Right ventricle myocardium inferior (tissue), 1 donor: Measurements from ENCODE around the gene TACSTD2. TPM values are rescaled to one million over a fixed set of nuclear protein-coding genes. Genes with fewer than 3 reads are reported as not detected.
"Not testable (repeated sequence)": the region's sequence is repeated elsewhere in the genome, so short reads cannot be mapped to it uniquely, and the experiment has no call there.

ENCODE experiments used
- ATAC-seq: fragments of 200-7000 bp; cut with Tn5 transposase; one replicate; pipeline ENCODE4 v1.9.1; 2020; ENCODE audit warnings: mild to moderate bottlenecking, moderate library complexity
- DNase-seq: peaks from one replicate; pipeline ENCODE4 v3.0.0; 2021; ENCODE audit errors: missing footprints
- intact Hi-C: fragments of 100-400 bp; cut with DNase I; formaldehyde crosslinking; loops from one replicate; pipeline ENCODE4 v1.11.0; 2022
- long read RNA-seq: library from polyadenylated mRNA; unstranded; transcript quantifications from one replicate; pipeline ENCODE4 v2.0.0, GENCODE V29; 2021
- total RNA-seq: library from RNA; stranded (reverse); fragmentation: NEBNext Ultra II Directional; extraction: Animal tissue kit (Norgen Biotek cat#: 25700); gene quantifications from one replicate; pipeline ENCODE4 v1.2.1, GENCODE V29; 2021
- donor health status: DM: no; HTN: yes; CAD: no; lungs with severe emphysema.

The TACSTD2 gene, protein sequence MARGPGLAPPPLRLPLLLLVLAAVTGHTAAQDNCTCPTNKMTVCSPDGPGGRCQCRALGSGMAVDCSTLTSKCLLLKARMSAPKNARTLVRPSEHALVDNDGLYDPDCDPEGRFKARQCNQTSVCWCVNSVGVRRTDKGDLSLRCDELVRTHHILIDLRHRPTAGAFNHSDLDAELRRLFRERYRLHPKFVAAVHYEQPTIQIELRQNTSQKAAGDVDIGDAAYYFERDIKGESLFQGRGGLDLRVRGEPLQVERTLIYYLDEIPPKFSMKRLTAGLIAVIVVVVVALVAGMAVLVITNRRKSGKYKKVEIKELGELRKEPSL
- 0.14 TPM for total RNA-seq
- long read RNA-seq, partial matches to known transcripts, result 0 of 1 reads
- long read RNA-seq, other reads (novel, unspliced or antisense), result 0 of 1 reads

DNA sequence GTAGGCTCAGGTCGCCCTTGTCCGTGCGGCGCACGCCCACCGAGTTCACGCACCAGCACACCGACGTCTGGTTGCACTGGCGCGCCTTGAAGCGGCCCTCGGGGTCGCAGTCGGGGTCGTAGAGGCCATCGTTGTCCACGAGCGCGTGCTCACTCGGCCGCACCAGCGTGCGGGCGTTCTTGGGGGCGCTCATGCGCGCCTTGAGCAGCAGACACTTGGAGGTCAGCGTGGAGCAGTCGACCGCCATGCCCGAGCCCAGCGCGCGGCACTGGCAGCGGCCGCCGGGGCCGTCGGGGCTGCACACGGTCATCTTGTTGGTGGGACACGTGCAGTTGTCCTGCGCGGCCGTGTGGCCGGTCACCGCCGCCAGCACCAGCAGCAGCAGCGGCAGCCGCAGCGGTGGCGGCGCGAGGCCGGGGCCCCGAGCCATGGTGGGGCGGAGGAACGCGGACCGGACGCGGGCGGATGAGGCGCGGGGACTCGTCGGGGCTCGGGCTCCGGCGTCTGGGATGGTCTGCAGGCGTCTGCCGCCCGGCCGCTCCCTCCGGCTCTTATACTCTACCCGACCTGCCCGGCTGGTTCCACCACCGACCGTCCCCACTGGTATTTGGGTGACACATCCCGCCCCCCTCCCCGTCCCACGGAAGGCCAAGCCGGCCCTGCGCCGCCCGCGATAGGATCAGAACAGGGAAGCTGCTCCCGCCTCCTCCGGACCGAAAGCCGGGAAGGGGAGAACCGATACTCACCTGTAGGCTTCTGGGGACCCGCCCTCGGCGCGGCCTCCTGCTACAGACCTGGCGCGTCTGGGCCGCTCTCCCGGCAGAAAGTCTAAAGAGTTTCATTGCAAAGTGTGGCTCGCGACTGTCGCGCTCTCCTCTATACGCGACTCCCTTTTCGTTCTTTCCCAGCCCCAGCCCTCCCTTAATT is at the start of gene TACSTD2:
TACSTD2 (minus strand) TSS at position 526 of the 927 bp plus-strand sequence; CDS start at position 430, 96 bp downstream.
- DNase-seq (peak; percentile 76), ATAC-seq (no peak)
- intact Hi-C loops, result no loop called here

GRCh38 chr1:58626293-58626692 is 49.2 kb upstream of the TACSTD2 start:
- intact Hi-C loops, result no loop called here
- DNase-seq, result no peak

DNA sequence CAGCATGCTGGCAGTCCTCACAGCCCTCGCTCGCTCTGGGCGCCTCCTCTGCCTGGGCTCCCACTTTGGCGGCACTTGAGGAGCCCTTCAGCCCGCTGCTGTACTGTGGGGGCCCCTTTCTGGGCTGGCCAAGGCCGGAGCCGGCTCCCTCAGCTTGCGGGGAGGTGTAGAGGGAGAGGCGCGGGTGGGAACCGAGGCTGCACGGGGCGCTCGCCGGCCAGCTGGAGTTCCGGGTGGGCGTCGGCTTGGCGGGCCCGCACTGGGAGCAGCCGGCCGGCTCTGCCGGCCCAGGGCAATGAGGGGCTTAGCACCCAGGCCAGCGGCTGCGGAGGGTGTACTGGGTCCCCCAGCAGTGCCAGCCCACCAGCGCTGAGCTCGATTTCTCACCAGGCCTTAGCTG is 46.2 kb upstream of the TACSTD2 start:
- DNase-seq, ATAC-seq, intact Hi-C loops: not testable (repeated sequence)

More at GRCh38 chr1:58626293-58626692, 49.2 kb upstream of the TACSTD2 start:
- ATAC-seq, result no peak

- intact Hi-C loops, result no loop called here
- DNase-seq, result no peak
- no peak for ATAC-seq
Measured at GRCh38 chr1:58622571-58622970, 45.5 kb upstream of the TACSTD2 start.

- ATAC-seq (no peak), DNase-seq (no peak)
- intact Hi-C loops, result no loop called here
Measured at GRCh38 chr1:58621391-58621790, 44.3 kb upstream of the TACSTD2 start.

- DNase-seq, result no peak
- no peak for ATAC-seq
- intact Hi-C loops, result no loop called here
Measured at GRCh38 chr1:58620926-58621325, 43.9 kb upstream of the TACSTD2 start.

GRCh38 chr1:58620259-58620658 is 43.2 kb upstream of the TACSTD2 start:
- ATAC-seq (no peak), DNase-seq (no peak)
- intact Hi-C loops, result no loop called here

DNA sequence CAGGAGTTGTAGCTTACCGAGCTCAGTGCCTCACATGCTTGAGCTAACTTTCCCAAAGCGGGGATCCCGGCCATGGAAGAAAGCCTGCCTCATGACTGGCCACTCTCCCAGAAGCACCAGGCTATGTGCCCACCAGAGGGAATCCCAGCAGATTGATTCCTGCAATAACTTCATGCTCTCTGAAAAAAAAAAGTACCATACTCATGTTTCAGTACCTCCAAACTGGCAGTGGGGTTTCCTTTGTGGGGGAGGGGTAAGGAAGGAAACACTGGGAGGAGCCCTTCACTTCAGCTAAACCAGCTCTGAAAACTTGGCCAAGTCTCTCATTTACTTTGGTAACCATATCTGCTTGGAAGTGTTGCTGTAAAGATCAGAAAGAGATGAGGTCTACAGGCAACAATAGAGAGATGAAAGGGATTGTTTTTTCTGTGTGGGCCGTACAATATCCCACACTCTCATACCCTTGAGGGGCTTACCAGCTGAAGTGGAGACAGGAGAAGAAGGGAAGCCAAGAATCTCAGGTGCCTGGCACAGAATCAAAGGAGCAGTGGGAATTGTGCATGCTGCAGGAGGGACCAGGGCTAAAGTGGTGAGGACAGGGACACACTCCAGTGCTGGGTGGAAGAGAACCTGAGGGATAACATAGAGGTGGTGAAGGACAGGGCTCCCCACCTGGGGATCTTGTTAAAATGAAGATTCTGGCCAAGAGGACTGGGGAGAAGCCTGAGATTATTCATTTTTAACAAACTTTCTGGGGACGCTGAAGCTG is 42.4 kb upstream of the TACSTD2 start:
- DNase-seq, result no peak
- intact Hi-C loops, result no loop called here
- ATAC-seq, result no peak

DNA sequence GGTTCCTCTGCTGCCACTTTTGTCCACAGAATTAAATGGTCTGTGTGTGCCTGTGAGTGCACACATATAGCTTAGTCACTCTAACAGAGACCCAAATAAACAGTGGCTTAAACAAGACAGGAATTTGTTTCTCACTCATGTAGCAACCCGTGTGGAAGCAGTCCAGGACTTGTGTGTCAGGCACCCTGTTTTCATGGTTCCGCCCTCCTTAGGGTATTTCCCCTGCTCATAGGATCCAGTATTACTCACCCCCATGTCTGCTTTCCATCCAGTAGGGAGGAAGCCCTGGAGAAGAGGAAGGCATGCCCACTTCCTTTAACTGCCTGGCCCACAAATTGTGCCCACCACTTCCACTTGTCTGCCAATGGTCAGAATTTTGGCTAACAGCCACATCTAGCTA is 41.3 kb upstream of the TACSTD2 start:
- DNase-seq (peak; percentile 62), ATAC-seq (peak; percentile 67)
- intact Hi-C loops, result no loop called here

DNA sequence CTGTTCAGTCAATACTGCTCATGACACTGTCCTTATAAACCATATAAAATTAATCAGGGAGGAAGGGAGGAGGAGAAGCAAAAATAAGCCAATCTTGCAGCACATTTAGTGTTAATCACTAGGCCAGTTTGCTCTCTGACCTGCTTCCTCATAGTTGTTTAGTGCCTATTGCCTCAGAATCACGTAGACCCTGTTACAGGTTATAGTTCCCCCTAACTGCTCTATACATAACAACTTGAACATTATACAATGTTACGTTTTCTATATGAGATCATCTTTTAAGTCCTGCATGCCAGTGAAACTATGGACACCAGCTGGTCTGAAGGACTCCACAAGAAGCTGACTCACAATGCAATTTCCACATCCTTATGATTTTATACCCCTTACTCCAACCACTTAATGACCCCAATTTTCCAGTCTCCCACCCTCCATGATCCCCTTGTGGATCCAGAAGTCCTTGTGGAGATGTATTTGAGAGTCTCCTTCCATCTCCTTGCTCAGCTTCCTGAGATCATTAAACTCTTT is 34.9 kb upstream of the TACSTD2 start:
- intact Hi-C loops, result no loop called here

DNA sequence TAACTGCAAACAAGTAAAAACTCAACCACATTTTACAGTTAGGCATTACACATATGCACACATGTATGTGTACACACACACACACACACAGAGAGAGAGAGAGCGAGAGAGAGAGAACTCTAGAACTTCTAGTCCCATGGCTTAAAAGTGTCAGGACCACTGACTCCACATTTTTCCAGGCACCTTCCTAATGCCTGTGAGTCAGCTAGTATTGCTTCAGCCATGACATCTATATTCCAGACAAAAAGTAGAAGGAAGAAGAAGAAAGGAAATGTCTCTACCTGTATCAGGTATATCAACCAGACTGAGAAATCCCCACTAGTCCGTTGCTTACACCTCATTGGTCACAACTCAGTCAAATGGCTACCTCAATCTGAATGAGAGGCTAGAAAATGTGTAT is 31.9 kb upstream of the TACSTD2 start:
- intact Hi-C loops, result no loop called here
- no peak for ATAC-seq
- DNase-seq, result no peak

More for the DNA sequence above, 34.9 kb upstream of the TACSTD2 start:
- DNase-seq, result no peak
- no peak for ATAC-seq

GRCh38 chr1:58608297-58608696 is 31.2 kb upstream of the TACSTD2 start:
- ATAC-seq (no peak), DNase-seq (no peak)
- intact Hi-C loops, result no loop called here

GRCh38 chr1:58607391-58607790 is 30.3 kb upstream of the TACSTD2 start:
- DNase-seq (no peak), ATAC-seq (no peak)
- intact Hi-C loops, result no loop called here

- ATAC-seq, intact Hi-C loops, DNase-seq: not testable (repeated sequence)
Measured at GRCh38 chr1:58601921-58602320, 24.9 kb upstream of the TACSTD2 start.

GRCh38 chr1:58597996-58598395 is 20.9 kb upstream of the TACSTD2 start:
- no peak for ATAC-seq
- intact Hi-C loops, result no loop called here
- DNase-seq, result no peak

GRCh38 chr1:58597076-58597475 is 20.0 kb upstream of the TACSTD2 start:
- no peak for ATAC-seq
- intact Hi-C loops, result no loop called here

GRCh38 chr1:58596631-58597052 is 19.6 kb upstream of the TACSTD2 start:
- no peak for ATAC-seq
- DNase-seq, result no peak
- intact Hi-C loops, result no loop called here

More at GRCh38 chr1:58597076-58597475, 20.0 kb upstream of the TACSTD2 start:
- DNase-seq, result no peak

DNA sequence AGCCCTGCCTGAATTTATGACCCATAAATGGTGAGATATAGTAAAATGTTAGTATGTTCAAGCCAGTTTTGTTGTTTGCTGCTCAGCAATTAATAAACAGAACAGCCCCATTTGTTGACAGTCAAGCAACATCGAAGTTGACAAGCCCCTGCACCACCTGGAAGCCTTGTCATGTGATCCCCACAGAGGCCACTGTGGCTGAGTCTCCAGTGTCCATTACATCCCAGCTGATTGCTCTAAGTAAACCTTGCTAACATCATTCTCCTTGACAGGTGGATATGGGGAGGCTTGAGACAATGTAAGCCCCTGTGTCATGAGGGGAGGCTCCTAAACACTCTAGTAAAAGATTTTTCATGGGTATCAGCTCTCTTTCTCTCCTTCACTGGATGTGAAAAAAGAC is 17.5 kb upstream of the TACSTD2 start:
- no peak for ATAC-seq
- no peak for DNase-seq
- intact Hi-C loops, result no loop called here
